Activated CD4-positive, alpha-beta memory T cell treated with anti-CD3 and anti-CD28 coated beads, Interleukin-2, amount 10 ng/mL, durations not matched to agents 7 days and 5 days (primary cell): ENCODE results near the gene TMEM236. TPM values are rescaled to one million over a fixed set of nuclear protein-coding genes. Genes with fewer than 3 reads are reported as not detected.
"Not testable (repeated sequence)": the region's sequence is repeated elsewhere in the genome, so short reads cannot be mapped to it uniquely, and the experiment has no call there.

Experiments
- CTCF ChIA-PET: fragments of 350-600 bp; sonication (Branson Sonifier 250); formaldehyde crosslinking; loops from one replicate; lab custom pipeline; 2021; ENCODE audit warnings: antibody characterized with exemption, inconsistent platforms; lab: Charles Lee
- POLR2A ChIA-PET: fragments of 350-600 bp; sonication (Branson Sonifier 250); formaldehyde crosslinking; loops from one replicate; lab custom pipeline; 2021; ENCODE audit warnings: antibody characterized with exemption; lab: Charles Lee
- DNase-seq: peaks from one replicate; pipeline ENCODE4 v3.0.0-alpha.2; 2020
- H3K27ac Mint-ChIP-seq: one replicate; pipeline ENCODE4 v1.8.0; 2021; ENCODE audit warnings: mild to moderate bottlenecking, mixed read lengths
- H3K27me3 Mint-ChIP-seq: one replicate; pipeline ENCODE4 v1.8.0; 2021; ENCODE audit warnings: mixed read lengths
- H3K36me3 Mint-ChIP-seq: one replicate; pipeline ENCODE4 v1.8.0; 2021; ENCODE audit warnings: low read depth, mixed read lengths
- H3K4me1 Mint-ChIP-seq: one replicate; pipeline ENCODE4 v1.8.0; 2021; ENCODE audit warnings: mixed read lengths
- H3K4me3 Mint-ChIP-seq: one replicate; pipeline ENCODE4 v1.8.0; 2021; ENCODE audit warnings: mild to moderate bottlenecking, mixed read lengths
- H3K9me3 Mint-ChIP-seq: one replicate; pipeline ENCODE4 v1.8.0; 2021; ENCODE audit warnings: mixed read lengths
- total RNA-seq, 2 experiments: library from RNA; stranded (reverse); gene quantifications; one replicate each; pipeline ENCODE4 v1.2.3, GENCODE V29; 2021

Gene TMEM236, protein sequence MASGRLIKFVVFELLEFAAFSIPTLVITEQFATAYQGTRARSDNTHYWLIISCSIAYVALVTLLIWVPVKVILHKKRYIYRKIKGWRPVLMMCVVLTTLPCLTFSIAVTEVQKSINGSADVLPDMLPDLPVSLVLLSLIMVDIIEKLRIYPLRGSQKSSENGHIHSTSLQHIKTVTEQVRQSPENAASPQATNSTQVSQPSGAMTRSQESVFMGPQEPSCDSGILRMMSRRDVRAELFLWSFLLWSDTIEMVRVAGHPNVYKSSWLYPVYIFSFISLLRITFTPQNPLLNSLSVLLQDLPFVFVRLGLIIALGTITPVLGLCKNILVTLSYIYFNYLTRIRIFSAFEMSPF
- total RNA-seq, result under 1 TPM; 0.08 to 0.15 TPM

DNA sequence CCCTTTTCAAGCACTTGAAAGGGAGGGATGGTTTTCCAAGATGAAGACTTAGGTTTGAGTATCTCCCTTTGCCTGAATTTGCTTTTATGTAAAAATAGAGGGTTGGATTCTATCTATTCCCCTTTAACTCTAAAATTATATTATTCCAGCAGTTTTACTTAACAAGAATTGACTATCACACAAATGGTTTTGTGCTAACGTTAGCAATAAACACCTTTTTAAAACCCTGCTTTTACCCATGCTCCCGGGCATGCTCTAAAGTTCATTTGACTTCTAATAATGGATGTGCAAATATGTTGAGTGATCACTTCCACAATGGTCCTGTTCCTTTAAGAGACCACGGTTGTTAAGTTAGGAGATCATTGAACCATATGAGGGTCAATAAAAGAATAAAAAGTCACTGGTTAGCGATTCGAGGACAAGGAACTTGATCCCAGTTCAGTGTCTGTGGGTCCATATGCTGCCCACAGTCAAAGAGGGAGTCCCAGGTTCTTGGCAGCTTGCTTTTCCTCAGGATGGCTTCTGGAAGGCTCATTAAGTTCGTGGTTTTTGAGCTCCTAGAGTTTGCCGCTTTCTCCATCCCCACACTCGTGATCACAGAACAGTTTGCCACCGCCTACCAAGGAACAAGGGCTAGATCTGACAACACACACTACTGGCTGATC, at the start of gene TMEM236:
Gene TMEM236 (plus strand): TSS at position 421 of the 665 bp plus-strand sequence. CDS start 95 bp downstream, at position 516.
- no peak for DNase-seq
- H3K36me3 Mint-ChIP-seq, result no peaks in the 10 kb centered on the region
- H3K27ac Mint-ChIP-seq, result no peak within 1 kb of the TSS
- POLR2A ChIA-PET, result no interaction called here
- H3K9me3 Mint-ChIP-seq, result no peaks in the 10 kb centered on the region
- no peak within 1 kb of the TSS for H3K4me3 Mint-ChIP-seq
- H3K27me3 Mint-ChIP-seq, result no peaks in the 10 kb centered on the region
- CTCF ChIA-PET, result no interaction called here
- H3K4me1 Mint-ChIP-seq, result peaks cover 8% of the 10 kb centered on the region

DNA sequence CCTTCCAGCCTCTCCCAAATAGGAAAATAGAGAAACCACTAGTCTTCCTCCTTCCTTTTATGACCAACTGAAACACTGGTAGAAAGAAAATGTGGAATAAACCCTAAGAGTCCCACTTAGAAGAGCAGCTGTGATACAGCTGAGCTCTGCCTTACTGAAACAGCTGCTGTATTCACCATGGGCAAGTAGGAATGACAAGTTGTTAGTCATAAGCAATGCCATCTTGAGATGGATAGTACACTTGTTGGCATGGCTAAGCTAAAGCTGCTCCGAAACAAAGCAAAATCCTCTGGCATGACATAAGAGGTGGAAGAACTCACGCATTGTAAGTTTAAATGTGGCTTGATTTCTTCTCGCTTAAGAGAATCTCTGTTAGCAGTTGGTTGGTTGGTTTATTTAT, 48.3 kb upstream of the TMEM236 start:
- POLR2A ChIA-PET, result no interaction called here
- CTCF ChIA-PET, result no interaction called here
- H3K9me3 Mint-ChIP-seq, result no peaks in the 10 kb centered on the region
- no peak overlapping the region for H3K4me3 Mint-ChIP-seq
- H3K27ac Mint-ChIP-seq, result no peak overlapping the region
- peaks cover 37% of the 10 kb centered on the region for H3K36me3 Mint-ChIP-seq
- DNase-seq, result no peak
- no peaks in the 10 kb centered on the region for H3K4me1 Mint-ChIP-seq
- no peaks in the 10 kb centered on the region for H3K27me3 Mint-ChIP-seq

DNA sequence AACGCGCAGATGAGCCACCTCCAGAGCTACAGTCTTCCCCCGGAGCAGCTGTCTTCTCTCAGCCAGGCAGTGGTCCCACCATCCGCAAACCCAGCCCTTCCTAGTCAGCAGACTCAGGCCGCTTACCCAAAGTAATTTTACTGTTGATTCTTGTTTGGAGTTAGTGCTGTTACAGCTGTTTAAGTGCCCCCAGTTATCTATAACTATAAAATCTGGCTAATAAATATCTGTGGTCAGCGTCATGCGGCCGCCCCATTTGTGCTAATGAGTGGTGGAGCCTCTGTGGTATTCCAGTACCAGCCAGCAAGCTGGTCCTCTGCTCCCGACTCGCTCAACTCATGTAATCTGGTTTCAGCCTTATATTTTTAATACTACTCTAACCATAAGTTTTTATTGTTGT, 43.2 kb upstream of the TMEM236 start:
- ChIA-PET CTCF (interaction anchor here (0.8 kb wide), 1 partner anchor 65 kb away, joined by 3 read pairs; the partner anchor contains the start of gene STAM), POLR2A (interaction anchor here (1.7 kb wide), 1 partner anchor 64 kb away, joined by 3 read pairs; no protein-coding TSS in a partner anchor)
- no peak overlapping the region for H3K4me3 Mint-ChIP-seq
- no peak for DNase-seq
- no peak overlapping the region for H3K27ac Mint-ChIP-seq
- H3K27me3 Mint-ChIP-seq, result no peaks in the 10 kb centered on the region
- H3K36me3 Mint-ChIP-seq, result peaks cover 45% of the 10 kb centered on the region
- no peaks in the 10 kb centered on the region for H3K4me1 Mint-ChIP-seq
- no peaks in the 10 kb centered on the region for H3K9me3 Mint-ChIP-seq

DNA sequence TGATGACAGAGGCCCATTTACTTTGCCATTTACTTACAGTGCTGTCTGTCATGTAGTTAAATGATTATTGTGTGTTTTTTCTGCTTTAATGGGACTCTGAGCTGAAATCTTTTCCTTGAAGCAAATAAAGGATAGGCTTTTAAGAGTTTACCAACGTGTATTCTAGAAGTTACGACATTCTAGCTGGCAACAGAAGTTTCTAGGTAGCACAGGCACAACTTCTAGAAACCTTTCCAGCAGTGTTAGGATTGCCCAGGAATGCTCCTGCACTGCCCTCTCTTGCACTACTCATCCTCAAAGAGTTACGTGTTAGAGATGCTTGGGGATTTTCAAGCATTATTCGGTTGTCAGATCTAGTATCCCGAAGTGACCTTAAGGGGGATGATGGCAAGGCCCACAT, 42.5 kb upstream of the TMEM236 start:
- ChIA-PET POLR2A (interaction anchor here (1.7 kb wide), 1 partner anchor 65 kb away, joined by 3 read pairs; no protein-coding TSS in a partner anchor), CTCF (interaction anchor here (0.8 to 1.1 kb wide), 2 partner anchors 10 to 66 kb away, joined by 3 read pairs; partner anchors contain the start of gene STAM)
- Mint-ChIP-seq H3K36me3 (peaks cover 51% of the 10 kb centered on the region), H3K27me3 (no peaks in the 10 kb centered on the region), H3K4me3 (no peak overlapping the region), H3K4me1 (no peaks in the 10 kb centered on the region), H3K9me3 (no peaks in the 10 kb centered on the region), H3K27ac (no peak overlapping the region)
- no peak for DNase-seq

DNA sequence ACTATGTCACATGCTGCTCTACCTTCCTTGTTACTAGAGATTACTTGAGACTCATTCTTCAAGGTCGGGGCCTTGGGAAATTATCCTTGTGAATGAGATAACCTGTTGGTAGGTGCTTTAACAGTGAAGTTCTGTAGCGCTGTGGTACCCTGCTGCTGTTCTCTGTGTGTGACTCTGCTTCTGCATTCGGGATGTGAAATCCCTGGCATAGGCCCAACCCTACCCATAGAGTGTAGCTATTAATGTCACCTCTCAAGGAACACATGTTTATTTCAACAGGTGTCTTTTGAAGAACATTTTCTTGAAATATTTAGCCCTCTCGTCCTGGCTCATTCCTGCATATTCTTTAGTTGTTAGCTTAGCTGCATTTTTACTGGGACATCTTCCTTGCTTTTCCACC, 41.8 kb upstream of the TMEM236 start:
- Mint-ChIP-seq H3K9me3 (no peaks in the 10 kb centered on the region), H3K4me1 (no peaks in the 10 kb centered on the region), H3K27ac (no peak overlapping the region), H3K4me3 (no peak overlapping the region), H3K27me3 (no peaks in the 10 kb centered on the region), H3K36me3 (peaks cover 56% of the 10 kb centered on the region)
- POLR2A ChIA-PET, result interaction anchor here (1.7 kb wide), 1 partner anchor 66 kb away, joined by 3 read pairs; no protein-coding TSS in a partner anchor
- no peak for DNase-seq
- CTCF ChIA-PET, result interaction anchor here (1.1 kb wide), 1 partner anchor 11 kb away, joined by 3 read pairs; no protein-coding TSS in a partner anchor

DNA sequence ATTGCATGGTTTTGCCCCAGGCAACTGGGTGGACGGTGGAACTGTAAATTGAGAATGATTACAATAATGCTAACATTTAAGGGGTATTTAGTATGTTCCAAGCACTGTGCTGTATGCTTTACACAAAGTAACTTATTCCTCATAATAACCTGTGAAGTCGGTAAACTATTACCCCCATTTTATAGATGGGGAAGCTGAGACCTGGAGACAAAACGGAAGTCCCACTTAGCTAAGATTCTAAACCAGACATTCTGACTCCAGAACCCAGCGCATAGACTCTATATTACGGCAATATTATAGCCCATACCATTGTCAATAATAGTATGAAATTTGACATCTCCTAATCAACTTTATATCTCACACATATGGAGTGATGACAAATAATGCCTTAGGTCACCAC, 39.9 kb upstream of the TMEM236 start:
- CTCF ChIA-PET, result no interaction called here
- no peak overlapping the region for H3K4me3 Mint-ChIP-seq
- POLR2A ChIA-PET, result no interaction called here
- no peaks in the 10 kb centered on the region for H3K27me3 Mint-ChIP-seq
- no peaks in the 10 kb centered on the region for H3K4me1 Mint-ChIP-seq
- H3K27ac Mint-ChIP-seq, result no peak overlapping the region
- H3K36me3 Mint-ChIP-seq, result peaks cover 65% of the 10 kb centered on the region
- no peak for DNase-seq
- H3K9me3 Mint-ChIP-seq, result no peaks in the 10 kb centered on the region

DNA sequence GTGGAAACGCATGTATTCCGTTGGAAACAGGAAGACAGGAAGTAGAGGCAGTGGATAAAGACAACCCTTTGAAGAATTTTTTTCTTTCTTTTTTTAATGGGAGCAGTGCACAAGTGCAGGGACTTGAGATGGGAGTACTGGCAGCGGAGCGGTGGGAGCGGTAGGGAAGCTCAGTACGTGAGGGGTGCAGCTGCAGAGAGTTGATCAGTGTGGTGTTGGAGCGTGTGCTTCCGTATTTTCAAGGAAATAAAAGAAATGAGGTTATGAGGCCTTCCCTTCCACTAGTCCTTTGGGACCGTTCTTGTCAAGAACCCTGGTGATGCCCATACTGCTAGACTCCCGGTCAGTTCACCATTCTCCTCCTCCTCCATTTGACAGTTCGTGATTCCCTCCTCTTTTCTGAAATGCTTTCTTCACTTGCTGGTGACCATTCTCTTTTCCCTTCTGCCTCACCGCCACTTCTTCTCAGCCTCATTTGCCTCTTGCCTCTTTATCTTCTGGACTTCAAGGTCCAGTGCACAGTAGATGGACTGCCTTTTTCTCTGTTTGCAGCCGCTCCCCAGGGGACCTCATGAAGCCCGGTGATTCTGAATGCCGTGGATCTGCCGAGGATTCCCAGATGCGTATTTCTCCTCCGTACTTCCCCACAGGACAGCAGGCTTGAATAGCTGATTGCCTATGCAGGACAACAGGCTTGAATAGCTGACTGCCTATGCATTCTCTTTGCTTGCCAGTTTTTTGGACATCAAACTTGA, 39.1 kb upstream of the TMEM236 start:
- no peak for DNase-seq
- ChIA-PET CTCF (interaction anchor here (0.5 kb wide), 1 partner anchor 135 kb away, joined by 3 read pairs; no protein-coding TSS in a partner anchor), POLR2A (no interaction called here)
- Mint-ChIP-seq H3K36me3 (peaks cover 68% of the 10 kb centered on the region), H3K27me3 (no peaks in the 10 kb centered on the region), H3K9me3 (no peaks in the 10 kb centered on the region), H3K4me3 (no peak overlapping the region), H3K4me1 (no peaks in the 10 kb centered on the region), H3K27ac (no peak overlapping the region)

DNA sequence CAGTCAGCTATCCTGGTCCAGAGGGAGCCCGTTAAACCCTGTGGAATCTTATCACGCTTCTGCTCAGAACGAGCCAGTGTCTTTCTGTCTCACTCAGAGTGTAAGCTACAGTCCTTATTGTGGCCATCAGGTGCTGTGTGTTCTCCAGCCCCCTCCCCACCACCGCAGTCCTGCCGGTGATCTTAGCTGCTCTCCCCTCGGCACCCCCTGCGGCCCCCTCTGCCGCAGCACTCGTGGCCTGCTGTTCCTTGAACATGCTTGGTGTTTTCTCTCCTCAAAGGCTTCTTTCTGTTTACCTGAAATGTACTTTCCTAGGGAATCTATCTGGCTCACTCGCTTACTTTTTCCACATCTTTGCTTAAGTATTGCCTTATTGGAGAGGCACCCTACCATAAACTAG, 38.2 kb upstream of the TMEM236 start:
- Mint-ChIP-seq H3K4me3 (no peak overlapping the region), H3K27ac (no peak overlapping the region), H3K9me3 (no peaks in the 10 kb centered on the region), H3K27me3 (no peaks in the 10 kb centered on the region), H3K4me1 (no peaks in the 10 kb centered on the region), H3K36me3 (peaks cover 71% of the 10 kb centered on the region)
- ChIA-PET CTCF (no interaction called here), POLR2A (no interaction called here)
- no peak for DNase-seq

DNA sequence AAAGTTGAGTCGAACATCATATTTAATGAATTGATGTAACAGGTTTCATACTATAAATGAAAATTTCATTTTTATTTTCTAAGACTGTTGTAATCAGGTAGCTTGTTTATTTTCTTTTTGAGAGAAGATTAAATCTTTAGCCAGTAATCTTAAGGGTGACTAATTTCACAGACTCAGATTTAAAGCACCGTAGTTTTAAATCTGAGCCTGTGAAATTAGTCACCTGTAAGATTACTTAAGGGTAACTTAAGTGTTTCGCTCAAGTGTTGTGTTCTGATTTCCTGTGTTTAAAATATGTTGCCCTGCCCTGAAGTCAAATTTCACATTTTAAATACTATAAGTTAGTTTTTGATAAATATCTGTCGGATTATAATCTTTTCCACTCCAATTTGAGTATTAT, 35.8 kb upstream of the TMEM236 start:
- no peak overlapping the region for H3K27ac Mint-ChIP-seq
- ChIA-PET CTCF (no interaction called here), POLR2A (no interaction called here)
- peaks cover 72% of the 10 kb centered on the region for H3K36me3 Mint-ChIP-seq
- no peaks in the 10 kb centered on the region for H3K27me3 Mint-ChIP-seq
- H3K9me3 Mint-ChIP-seq, result no peaks in the 10 kb centered on the region
- H3K4me1 Mint-ChIP-seq, result no peaks in the 10 kb centered on the region
- H3K4me3 Mint-ChIP-seq, result no peak overlapping the region
- no peak for DNase-seq

DNA sequence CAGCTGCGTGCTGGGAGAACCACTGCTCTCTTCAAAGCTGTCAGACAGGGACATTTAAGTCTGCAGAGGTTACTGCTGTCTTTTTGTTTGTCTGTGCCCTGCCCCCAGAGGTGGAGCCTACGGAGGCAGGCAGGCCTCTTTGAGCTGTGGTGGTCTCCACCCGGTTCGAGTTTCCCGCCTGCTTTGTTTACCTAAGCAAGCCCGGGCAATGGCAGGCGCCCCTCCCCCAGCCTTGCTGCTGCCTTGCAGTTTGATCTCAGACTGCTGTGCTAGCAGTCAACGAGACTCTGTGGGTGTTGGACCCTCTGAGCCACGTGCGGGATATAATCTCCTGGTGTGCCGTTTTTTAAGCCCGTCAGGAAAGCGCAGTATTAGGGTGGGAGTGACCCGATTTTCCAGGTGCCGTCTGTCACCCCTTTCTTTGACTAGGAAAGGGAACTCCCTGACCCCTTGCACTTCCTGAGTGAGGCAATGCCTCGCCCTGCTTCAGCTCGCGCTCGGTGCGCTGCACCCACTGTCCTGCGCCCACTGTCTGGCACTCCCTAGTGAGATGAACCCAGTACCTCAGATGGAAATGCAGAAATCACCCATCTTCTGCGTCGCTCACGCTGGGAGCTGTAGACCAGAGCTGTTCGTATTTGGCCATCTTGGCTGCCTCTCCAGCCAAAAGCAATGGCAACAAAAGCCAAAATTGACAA, 29.5 kb upstream of the TMEM236 start:
- DNase-seq, H3K27me3 Mint-ChIP-seq, CTCF ChIA-PET, H3K4me1 Mint-ChIP-seq, H3K27ac Mint-ChIP-seq, POLR2A ChIA-PET, H3K4me3 Mint-ChIP-seq, H3K9me3 Mint-ChIP-seq: not testable (repeated sequence)
- H3K36me3 Mint-ChIP-seq, result peaks cover 35% of the 10 kb centered on the region

DNA sequence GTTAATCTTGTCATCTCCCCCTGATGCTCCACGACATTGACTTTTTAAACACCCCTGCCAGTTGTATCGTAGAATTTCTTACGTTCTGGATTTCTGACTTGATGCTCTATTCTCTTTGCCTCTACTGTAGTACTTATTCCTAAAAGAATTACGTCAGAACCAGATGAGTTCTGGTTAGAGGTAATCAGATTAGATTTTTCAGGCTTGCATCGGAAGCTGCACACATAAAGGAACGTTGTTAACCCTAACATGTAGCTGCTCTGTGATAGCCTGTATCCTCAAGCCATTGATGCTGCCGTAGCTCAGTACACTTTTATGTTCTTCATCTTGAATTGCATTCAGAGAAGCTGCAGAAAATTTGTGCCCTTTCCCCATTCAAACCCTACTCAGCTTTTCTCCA, 26.3 kb upstream of the TMEM236 start:
- CTCF ChIA-PET, result interaction anchor here (2.1 kb wide), 1 partner anchor 11 kb away, joined by 7 read pairs; no protein-coding TSS in a partner anchor
- Mint-ChIP-seq H3K9me3 (no peaks in the 10 kb centered on the region), H3K27ac (no peak overlapping the region), H3K4me1 (peaks cover 4% of the 10 kb centered on the region), H3K4me3 (no peak overlapping the region), H3K36me3 (peaks cover 21% of the 10 kb centered on the region), H3K27me3 (no peaks in the 10 kb centered on the region)
- POLR2A ChIA-PET, result no interaction called here
- DNase-seq, result no peak

DNA sequence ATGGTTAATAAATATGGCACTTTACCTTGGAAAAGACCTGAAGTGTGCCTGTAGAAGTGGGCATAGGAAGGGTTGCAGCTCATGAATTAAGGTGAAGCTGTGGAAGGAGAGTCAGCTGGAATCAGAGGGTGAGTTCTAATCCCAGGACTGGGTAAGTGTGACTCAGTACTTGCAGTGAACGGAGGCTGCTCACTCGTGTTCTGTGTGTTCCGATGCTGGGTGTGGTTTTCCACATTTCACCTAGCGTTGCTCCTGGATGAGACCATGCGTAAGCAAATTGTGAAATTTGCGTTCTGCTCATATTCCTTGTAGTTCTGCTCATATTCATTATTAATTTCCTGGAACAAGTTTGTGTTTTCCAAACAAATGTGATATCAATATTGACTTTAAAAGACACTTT, 22.4 kb upstream of the TMEM236 start:
- CTCF ChIA-PET, result no interaction called here
- H3K27me3 Mint-ChIP-seq, result no peaks in the 10 kb centered on the region
- no peak for DNase-seq
- H3K9me3 Mint-ChIP-seq, result no peaks in the 10 kb centered on the region
- no peaks in the 10 kb centered on the region for H3K4me1 Mint-ChIP-seq
- H3K27ac Mint-ChIP-seq, result no peak overlapping the region
- POLR2A ChIA-PET, result interaction anchor here (0.7 kb wide), 1 partner anchor 63 kb away, joined by 3 read pairs; no protein-coding TSS in a partner anchor
- H3K4me3 Mint-ChIP-seq, result no peak overlapping the region
- no peaks in the 10 kb centered on the region for H3K36me3 Mint-ChIP-seq
